ENCODE measurements around the gene PCGF2. TPM values are rescaled to one million over a fixed set of nuclear protein-coding genes. Genes with fewer than 3 reads are reported as not detected.
A peak's percentile ranks its signal among the peaks of the same experiment; 100 is the strongest.

PCGF2 gene
- total RNA-seq, 1 donor from 2014 or later: 1.1 TPM

GRCh38 chr17:38697061-38697820, 50.9 kb downstream of the PCGF2 start:
- H3K36me3 ChIP-seq (ENCODE audit: control insufficient read depth, insufficient read depth, low read length): no peaks in the 10 kb centered on the region
- FAIRE-seq: no peak
- no peak for DNase-seq (ENCODE audit: low read depth)
- H3K4me3 ChIP-seq (ENCODE audit: low read depth, low read length): no peak overlapping the region
- TF ChIP-seq CTCF (IDR thresholded peaks at IDR 0.05; ENCODE audit: insufficient read depth, low read length, severe bottlenecking): no peak
- H3K27me3 ChIP-seq (ENCODE audit: control insufficient read depth, insufficient read depth, low read length): no peaks in the 10 kb centered on the region

- DNase-seq (ENCODE audit: low read depth): no peak
- Histone ChIP-seq H3K36me3 (ENCODE audit: control insufficient read depth, insufficient read depth, low read length) (no peaks in the 10 kb centered on the region), H3K27me3 (ENCODE audit: control insufficient read depth, insufficient read depth, low read length) (no peaks in the 10 kb centered on the region), H3K4me3 (ENCODE audit: low read depth, low read length) (no peak overlapping the region)
- no peak for TF ChIP-seq CTCF (IDR thresholded peaks at IDR 0.05; ENCODE audit: insufficient read depth, low read length, severe bottlenecking)
- FAIRE-seq: no peak
These were observed 54.3 kb downstream of the PCGF2 start for GRCh38 chr17:38693700-38694329.

GRCh38 chr17:38691154-38691553, 57.0 kb downstream of the PCGF2 start:
- no peak for FAIRE-seq
- H3K4me3 ChIP-seq (ENCODE audit: low read depth, low read length): no peak overlapping the region
- DNase-seq (ENCODE audit: low read depth): no peak
- H3K36me3 ChIP-seq (ENCODE audit: control insufficient read depth, insufficient read depth, low read length): no peaks in the 10 kb centered on the region
- no peak for TF ChIP-seq CTCF (IDR thresholded peaks at IDR 0.05; ENCODE audit: insufficient read depth, low read length, severe bottlenecking)
- H3K27me3 ChIP-seq (ENCODE audit: control insufficient read depth, insufficient read depth, low read length): no peaks in the 10 kb centered on the region

- no peaks in the 10 kb centered on the region for H3K27me3 ChIP-seq (ENCODE audit: control insufficient read depth, insufficient read depth, low read length)
- no peak overlapping the region for H3K4me3 ChIP-seq (ENCODE audit: low read depth, low read length)
- FAIRE-seq: no peak
- H3K36me3 ChIP-seq (ENCODE audit: control insufficient read depth, insufficient read depth, low read length): no peaks in the 10 kb centered on the region
- no peak for TF ChIP-seq CTCF (IDR thresholded peaks at IDR 0.05; ENCODE audit: insufficient read depth, low read length, severe bottlenecking)
- no peak for DNase-seq (ENCODE audit: low read depth)
These were observed 57.8 kb downstream of the PCGF2 start for GRCh38 chr17:38690386-38690785.

GRCh38 chr17:38687286-38687685, 60.9 kb downstream of the PCGF2 start:
- no peak overlapping the region for H3K4me3 ChIP-seq (ENCODE audit: low read depth, low read length)
- no peak for TF ChIP-seq CTCF (IDR thresholded peaks at IDR 0.05; ENCODE audit: insufficient read depth, low read length, severe bottlenecking)
- H3K36me3 ChIP-seq (ENCODE audit: control insufficient read depth, insufficient read depth, low read length): no peaks in the 10 kb centered on the region
- peaks cover 1% of the 10 kb centered on the region for H3K27me3 ChIP-seq (ENCODE audit: control insufficient read depth, insufficient read depth, low read length)
- FAIRE-seq (no peak), DNase-seq (ENCODE audit: low read depth) (peak; percentile 57)

Measured in bronchial epithelial cell (primary cell).